Measurements from ENCODE around the gene PLOD1. TPM values are rescaled to one million over a fixed set of nuclear protein-coding genes. Genes with fewer than 3 reads are reported as not detected.

The PLOD1 gene
- total and polyA plus RNA-seq, 2 experiments from 2014 or later = 22.4 to 62.9 TPM

- TF ChIP-seq ZNF331 (CRISPR knock-in tag; IDR thresholded peaks at IDR 0.05; ENCODE audit: low read depth) = no peak
- TF ChIP-seq ETS1 (IDR thresholded peaks at IDR 0.05) = no peak
- TF ChIP-seq REST (IDR thresholded peaks at IDR 0.05; ENCODE audit: unreplicated experiment) = no peak
- TF ChIP-seq EZH2 (IDR thresholded peaks at IDR 0.05; ENCODE audit: low read depth, unreplicated experiment) = no peak
- no peak for TF ChIP-seq STAT1 (IDR thresholded peaks at IDR 0.05; ENCODE audit: unreplicated experiment)
- TF ChIP-seq POLR2AphosphoS5 (IDR thresholded peaks at IDR 0.05; ENCODE audit: low read depth) = no peak
- TF ChIP-seq JUNB (IDR thresholded peaks at IDR 0.05; ENCODE audit: unreplicated experiment) = no peak
- no peak for TF ChIP-seq NANOG (IDR thresholded peaks at IDR 0.05; ENCODE audit: borderline replicate concordance)
These were observed 25.8 kb downstream of the PLOD1 start (continued) for GRCh38 chr1:11960276-11960675.

GRCh38 chr1:11960715-11961114 lies 26.2 kb downstream of the PLOD1 start:
- no peak overlapping the region for H3K27ac Mint-ChIP-seq

More at GRCh38 chr1:11960715-11961114, 26.2 kb downstream of the PLOD1 start:
- TF ChIP-seq EZH2phosphoT487 (IDR thresholded peaks at IDR 0.05; ENCODE audit: unreplicated experiment) (no peak), REST (IDR thresholded peaks at IDR 0.05; ENCODE audit: unreplicated experiment) (no peak), NANOG (IDR thresholded peaks at IDR 0.05; ENCODE audit: borderline replicate concordance) (no peak), EZH2 (IDR thresholded peaks at IDR 0.05; ENCODE audit: low read depth, unreplicated experiment) (no peak), JUNB (IDR thresholded peaks at IDR 0.05; ENCODE audit: unreplicated experiment) (no peak)
- H3K79me2 ChIP-seq (replicated peaks; ENCODE audit: insufficient read depth) = no peaks in the 10 kb centered on the region
- H3K27ac ChIP-seq (ENCODE audit: low read depth) = no peak overlapping the region
- no peaks in the 10 kb centered on the region for H3K9me2 ChIP-seq (ENCODE audit: insufficient read depth)
- no peak overlapping the region for H3K4me2 ChIP-seq
- H2AFZ ChIP-seq = no peak overlapping the region
- DNase-seq (ENCODE audit: low spot score) = no peak
- Mint-ChIP-seq H3K9me3 (no peaks in the 10 kb centered on the region), H3K36me3 (ENCODE audit: low read depth) (peaks cover 24% of the 10 kb centered on the region), H3K27me3 (ENCODE audit: insufficient read depth, low read depth, poor library complexity) (peaks cover 1% of the 10 kb centered on the region), H3K4me3 (no peak overlapping the region), H3K4me1 (no peaks in the 10 kb centered on the region)
- H3F3A ChIP-seq (replicated peaks; ENCODE audit: low read depth) = no peaks in the 10 kb centered on the region
- peaks cover 4% of the 10 kb centered on the region; the same call in 1 of the 2 replicates for H3K36me3 ChIP-seq (ENCODE audit: insufficient read depth)
- H3K4me1 ChIP-seq (ENCODE audit: insufficient read depth) = no peaks in the 10 kb centered on the region
- H3K4me3 ChIP-seq = no peak overlapping the region
- no peak for ATAC-seq
- H4K20me1 ChIP-seq (replicated peaks; ENCODE audit: insufficient read depth) = no peaks in the 10 kb centered on the region
- H3K27me3 ChIP-seq (ENCODE audit: insufficient read depth) = no peaks in the 10 kb centered on the region
